Mucosa of rectum (tissue), 2 donors: ENCODE results near the gene NPIPA7.
"Not testable (repeated sequence)": the region's sequence is repeated elsewhere in the genome, so short reads cannot be mapped to it uniquely, and the experiment has no call there.

Experiments
- H3K27ac ChIP-seq, 2 donors: one replicate each; pipeline ENCODE4 v1.7.0; 2013; ENCODE audit warnings: inconsistent platforms in 2 of 2, low read depth in 2 of 2, low read length in 2 of 2
- H3K27me3 ChIP-seq, 2 donors: one replicate each; pipeline ENCODE4 v1.7.0; 2013; ENCODE audit warnings: low read length in 2 of 2; ENCODE audit not compliant: control insufficient read depth in 2 of 2, insufficient read depth in 2 of 2
- H3K36me3 ChIP-seq, 2 donors: one replicate each; pipeline ENCODE4 v1.7.0; 2013; ENCODE audit warnings: low read length in 2 of 2; ENCODE audit not compliant: control insufficient read depth in 2 of 2, insufficient read depth in 2 of 2
- H3K4me1 ChIP-seq, 2 donors: one replicate each; pipeline ENCODE4 v1.7.0; 2013; ENCODE audit warnings: low read length in 2 of 2, mild to moderate bottlenecking in 1 of 2; ENCODE audit not compliant: control insufficient read depth in 2 of 2, insufficient read depth in 2 of 2
- H3K4me3 ChIP-seq, 2 donors: one replicate each; pipeline ENCODE4 v1.7.0; 2013; ENCODE audit warnings: low read length in 2 of 2
- H3K9ac ChIP-seq, 2 donors: one replicate each; pipeline ENCODE4 v1.7.0; 2013; ENCODE audit warnings: low read length in 2 of 2, low read depth in 1 of 2, mild to moderate bottlenecking in 1 of 2
- H3K9me3 ChIP-seq, 2 donors: one replicate each; pipeline ENCODE4 v1.7.0; 2013; ENCODE audit warnings: low read length in 2 of 2; ENCODE audit not compliant: control insufficient read depth in 2 of 2
- donor health status: healthy.
- donor health status: Normal muscosa, but diverticular disease.

The NPIPA7 gene

DNA sequence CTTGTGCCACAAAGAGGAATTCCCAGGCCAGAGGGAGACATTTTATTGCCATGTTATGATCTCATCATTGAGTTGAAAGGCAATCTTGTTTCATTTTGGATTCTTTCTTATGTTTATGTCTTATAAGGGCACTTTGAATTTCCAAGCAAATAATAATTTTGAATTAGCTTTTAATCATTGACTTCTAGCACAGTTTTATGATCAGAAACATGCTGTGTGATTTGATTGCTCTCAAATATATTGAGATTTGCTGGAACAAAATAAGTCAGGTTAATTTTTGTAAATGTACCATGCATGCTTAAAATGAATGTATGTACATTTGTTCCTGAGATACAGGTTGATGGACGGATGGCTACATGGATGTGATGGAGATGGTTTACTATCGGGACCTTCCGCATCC is at the start of gene NPIPA7:
NPIPA7 (plus strand) TSS at position 301 of the 400 bp plus-strand sequence. CDS start 105 bp downstream, outside the sequence.
- not testable (repeated sequence) for H3K27me3 ChIP-seq, H3K4me1 ChIP-seq, H3K9ac ChIP-seq, H3K4me3 ChIP-seq, H3K9me3 ChIP-seq, H3K36me3 ChIP-seq, H3K27ac ChIP-seq

DNA sequence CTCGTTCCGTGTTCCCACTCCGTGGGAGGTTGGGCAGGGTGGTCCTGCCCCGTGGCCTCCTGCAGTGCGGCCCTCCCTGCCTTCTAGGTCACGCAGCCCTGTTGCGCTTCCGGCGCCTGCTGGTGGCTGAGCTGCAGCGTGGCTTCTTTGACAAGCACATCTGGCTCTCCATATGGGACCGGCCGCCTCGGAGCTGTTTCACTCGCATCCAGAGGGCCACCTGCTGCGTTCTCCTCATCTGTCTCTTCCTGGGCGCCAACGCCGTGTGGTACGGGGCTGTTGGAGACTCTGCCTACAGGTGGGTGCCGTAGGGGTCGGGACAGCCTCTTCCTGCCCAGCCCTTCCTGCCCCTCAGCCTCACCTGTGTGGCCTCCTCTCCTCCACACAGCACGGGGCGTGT is 47.5 kb upstream of the NPIPA7 start:
- H3K9me3 ChIP-seq, H3K27ac ChIP-seq, H3K9ac ChIP-seq, H3K4me3 ChIP-seq, H3K36me3 ChIP-seq, H3K27me3 ChIP-seq, H3K4me1 ChIP-seq: not testable (repeated sequence)

- H3K27ac ChIP-seq, H3K9me3 ChIP-seq, H3K36me3 ChIP-seq, H3K4me3 ChIP-seq, H3K4me1 ChIP-seq, H3K27me3 ChIP-seq, H3K9ac ChIP-seq: not testable (repeated sequence)
These were observed 21.4 kb upstream of the NPIPA7 start for GRCh38 chr16:16357556-16357955.

DNA sequence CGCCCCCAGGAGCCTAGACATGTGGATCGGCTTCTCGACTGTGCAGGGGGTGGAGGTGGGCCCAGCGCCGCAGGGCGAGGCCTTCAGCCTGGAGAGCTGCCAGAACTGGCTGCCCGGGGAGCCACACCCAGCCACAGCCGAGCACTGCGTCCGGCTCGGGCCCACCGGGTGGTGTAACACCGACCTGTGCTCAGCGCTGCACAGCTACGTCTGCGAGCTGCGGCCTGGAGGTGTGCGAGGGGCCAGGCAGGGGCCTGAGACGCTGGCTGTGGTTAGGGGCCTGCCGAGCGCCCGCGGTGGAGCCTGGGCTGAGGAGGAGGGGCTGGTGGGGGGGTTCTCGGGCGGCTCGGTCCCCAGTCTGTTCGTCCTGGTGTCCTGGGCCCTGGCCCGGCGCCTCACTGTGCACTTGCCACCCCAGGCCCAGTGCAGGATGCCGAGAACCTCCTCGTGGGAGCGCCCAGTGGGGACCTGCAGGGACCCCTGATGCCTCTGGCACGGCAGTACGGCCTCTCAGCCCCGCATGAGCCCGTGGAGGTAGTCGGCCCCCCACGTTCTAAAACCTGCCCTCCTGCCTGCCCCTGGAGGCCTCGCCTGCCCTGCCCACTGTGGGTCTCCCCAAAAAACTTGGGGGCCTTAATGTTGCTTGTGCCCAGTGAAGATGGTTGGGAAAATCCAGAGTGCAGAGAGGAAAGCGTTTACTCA is 20.2 kb upstream of the NPIPA7 start:
- not testable (repeated sequence) for H3K36me3 ChIP-seq, H3K27ac ChIP-seq, H3K4me3 ChIP-seq, H3K9ac ChIP-seq, H3K27me3 ChIP-seq, H3K9me3 ChIP-seq, H3K4me1 ChIP-seq

DNA sequence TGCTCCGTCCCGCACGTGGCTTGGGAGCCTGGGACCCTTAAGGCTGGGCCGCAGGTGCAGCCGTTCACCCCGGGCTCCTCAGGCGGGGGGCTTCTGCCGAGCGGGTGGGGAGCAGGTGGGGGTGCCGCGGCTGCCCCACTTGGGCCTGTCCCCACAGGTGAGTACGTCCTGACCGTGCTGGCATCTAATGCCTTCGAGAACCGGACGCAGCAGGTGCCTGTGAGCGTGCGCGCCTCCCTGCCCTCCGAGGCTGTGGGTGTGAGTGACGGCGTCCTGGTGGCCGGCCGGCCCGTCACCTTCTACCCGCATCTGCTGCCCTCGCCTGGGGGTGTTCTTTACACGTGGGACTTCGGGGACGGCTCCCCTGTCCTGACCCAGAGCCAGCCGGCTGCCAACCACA is 15.3 kb upstream of the NPIPA7 start:
- H3K4me1 ChIP-seq, H3K36me3 ChIP-seq, H3K9ac ChIP-seq: not testable (repeated sequence)

DNA sequence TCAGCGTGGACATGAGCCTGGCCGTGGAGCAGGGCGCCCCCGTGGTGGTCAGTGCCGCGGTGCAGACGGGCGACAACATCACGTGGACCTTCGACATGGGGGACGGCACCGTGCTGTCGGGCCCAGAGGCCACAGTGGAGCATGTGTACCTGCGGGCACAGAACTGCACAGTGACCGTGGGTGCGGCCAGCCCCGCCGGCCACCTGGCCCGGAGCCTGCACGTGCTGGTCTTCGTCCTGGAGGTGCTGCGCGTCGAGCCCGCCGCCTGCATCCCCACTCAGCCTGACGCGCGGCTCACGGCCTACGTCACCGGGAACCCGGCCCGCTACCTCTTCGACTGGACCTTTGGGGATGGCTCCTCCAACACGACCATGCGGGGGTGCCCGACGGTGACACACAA is 14.8 kb upstream of the NPIPA7 start:
- not testable (repeated sequence) for H3K4me1 ChIP-seq, H3K9me3 ChIP-seq, H3K27ac ChIP-seq, H3K9ac ChIP-seq, H3K36me3 ChIP-seq, H3K27me3 ChIP-seq, H3K4me3 ChIP-seq

More for the DNA sequence above, 15.3 kb upstream of the NPIPA7 start:
- not testable (repeated sequence) for H3K9me3 ChIP-seq, H3K4me3 ChIP-seq, H3K27ac ChIP-seq, H3K27me3 ChIP-seq

- H3K4me1 ChIP-seq, H3K9me3 ChIP-seq, H3K27ac ChIP-seq, H3K4me3 ChIP-seq, H3K9ac ChIP-seq, H3K36me3 ChIP-seq, H3K27me3 ChIP-seq: not testable (repeated sequence)
These were observed 14.2 kb upstream of the NPIPA7 start for GRCh38 chr16:16364701-16365100.

- H3K4me3 ChIP-seq, H3K27me3 ChIP-seq, H3K27ac ChIP-seq, H3K9me3 ChIP-seq, H3K9ac ChIP-seq, H3K4me1 ChIP-seq, H3K36me3 ChIP-seq: not testable (repeated sequence)
These were observed 13.6 kb upstream of the NPIPA7 start for GRCh38 chr16:16365319-16365718.

- not testable (repeated sequence) for H3K9me3 ChIP-seq, H3K36me3 ChIP-seq, H3K27me3 ChIP-seq, H3K27ac ChIP-seq, H3K4me1 ChIP-seq, H3K4me3 ChIP-seq, H3K9ac ChIP-seq
These were observed 13.1 kb upstream of the NPIPA7 start for GRCh38 chr16:16365851-16366250.

- not testable (repeated sequence) for H3K27me3 ChIP-seq, H3K9ac ChIP-seq, H3K4me1 ChIP-seq, H3K4me3 ChIP-seq, H3K36me3 ChIP-seq, H3K9me3 ChIP-seq, H3K27ac ChIP-seq
These were observed 12.2 kb upstream of the NPIPA7 start for GRCh38 chr16:16366552-16367284.
